TTC549 (cell line): Measurements from ENCODE around the gene HERC4.
"Not testable (repeated sequence)": the region's sequence is repeated elsewhere in the genome, so short reads cannot be mapped to it uniquely, and the experiment has no call there.

Experiments used
- FAIRE-seq: peaks from 2 replicates; lab custom pipeline; 2012; peaks lifted over from hg19 to GRCh38; lab: Jason Lieb, UNC

Gene HERC4

GRCh38 chr10:68046642-68047041 lies 28.4 kb downstream of the HERC4 start:
- no peak for FAIRE-seq

- FAIRE-seq: no peak
Measured at GRCh38 chr10:68043030-68043429, 32.1 kb downstream of the HERC4 start.

- FAIRE-seq: no peak
Measured at GRCh38 chr10:68032113-68032512, 43.0 kb downstream of the HERC4 start.

GRCh38 chr10:68027429-68027828 lies 47.7 kb downstream of the HERC4 start:
- no peak for FAIRE-seq

GRCh38 chr10:68023292-68023691 lies 51.8 kb downstream of the HERC4 start:
- no peak for FAIRE-seq

- FAIRE-seq: not testable (repeated sequence)
Measured at GRCh38 chr10:68022324-68022723, 52.8 kb downstream of the HERC4 start.

- not testable (repeated sequence) for FAIRE-seq
Measured at GRCh38 chr10:68016519-68016918, 58.6 kb downstream of the HERC4 start.

- FAIRE-seq: no peak
Measured at GRCh38 chr10:68010426-68010940, 64.6 kb downstream of the HERC4 start.

- FAIRE-seq: no peak
Measured at GRCh38 chr10:68007356-68007755, 67.7 kb downstream of the HERC4 start.

- FAIRE-seq: no peak
Measured at GRCh38 chr10:68001539-68001938, 73.5 kb downstream of the HERC4 start.

GRCh38 chr10:68001000-68001399 lies 74.1 kb downstream of the HERC4 start:
- FAIRE-seq: no peak

- no peak for FAIRE-seq
Measured at GRCh38 chr10:67990093-67990492, 85.0 kb downstream of the HERC4 start.

- no peak for FAIRE-seq
Measured at GRCh38 chr10:67988606-67989005, 86.5 kb downstream of the HERC4 start.

GRCh38 chr10:67982603-67983002 lies 92.5 kb downstream of the HERC4 start:
- not testable (repeated sequence) for FAIRE-seq

- no peak for FAIRE-seq
Measured at GRCh38 chr10:67978749-67979148, 96.3 kb downstream of the HERC4 start.

- no peak for FAIRE-seq
Measured at GRCh38 chr10:67977251-67977650, 97.8 kb downstream of the HERC4 start.

GRCh38 chr10:67976292-67977245 lies 98.5 kb downstream of the HERC4 start:
- no peak for FAIRE-seq

- no peak for FAIRE-seq
Measured at GRCh38 chr10:67975871-67976270, 99.2 kb downstream of the HERC4 start.

- FAIRE-seq: no peak
Measured at GRCh38 chr10:67971311-67971710, 103.8 kb downstream of the HERC4 start.

- no peak for FAIRE-seq
Measured at GRCh38 chr10:67969875-67970274, 105.2 kb downstream of the HERC4 start.

GRCh38 chr10:67966035-67966434 lies 109.0 kb downstream of the HERC4 start:
- not testable (repeated sequence) for FAIRE-seq

- FAIRE-seq: no peak
Measured at GRCh38 chr10:67965456-67965855, 109.6 kb downstream of the HERC4 start.

GRCh38 chr10:67959839-67960476 lies 115.1 kb downstream of the HERC4 start:
- FAIRE-seq: no peak
